Liver (tissue), 9 donors: ENCODE measurements around the gene CPLX3. TPM values are rescaled to one million over a fixed set of nuclear protein-coding genes. Genes with fewer than 3 reads are reported as not detected.

ENCODE experiments used
- DNase-seq: peaks from one replicate; pipeline ENCODE4 v3.0.0-alpha.2; 2017; ENCODE audit warnings: low spot score
- H3K27ac ChIP-seq, 2 donors: one replicate each; pipeline ENCODE4 v1.7.0; 2013; ENCODE audit warnings: inconsistent platforms in 2 of 2, low read length in 2 of 2, control low read depth in 1 of 2, low read depth in 1 of 2, mild to moderate bottlenecking in 1 of 2
- H3K27me3 ChIP-seq, 4 donors: one replicate each; pipeline versions ENCODE4 v1.6.1 to v1.7.0; 2013; ENCODE audit warnings: low read length in 3 of 4, inconsistent platforms in 1 of 4, mild to moderate bottlenecking in 1 of 4, moderate library complexity in 1 of 4; ENCODE audit not compliant: control insufficient read depth in 4 of 4, insufficient read depth in 4 of 4
- H3K36me3 ChIP-seq, 4 donors: one replicate each; pipeline versions ENCODE4 v1.6.1 to v1.7.0; 2013; ENCODE audit warnings: low read length in 3 of 4, mild to moderate bottlenecking in 3 of 4, low read depth in 1 of 4, moderate library complexity in 1 of 4; ENCODE audit not compliant: control insufficient read depth in 4 of 4, insufficient read depth in 3 of 4
- H3K4me1 ChIP-seq, 4 donors: one replicate each; pipeline versions ENCODE4 v1.6.1 to v1.7.0; 2013; ENCODE audit warnings: low read length in 3 of 4, mild to moderate bottlenecking in 3 of 4, moderate library complexity in 1 of 4; ENCODE audit not compliant: control insufficient read depth in 4 of 4, insufficient read depth in 4 of 4
- H3K4me3 ChIP-seq, 3 donors: one replicate each; pipeline versions ENCODE4 v1.6.1 to v1.7.0; 2013; ENCODE audit warnings: low read length in 3 of 3, control low read depth in 1 of 3, low read depth in 1 of 3, mild to moderate bottlenecking in 1 of 3
- H3K9ac ChIP-seq, 2 donors: one replicate each; pipeline ENCODE4 v1.7.0; 2013; ENCODE audit warnings: low read length in 2 of 2, mild to moderate bottlenecking in 2 of 2, moderate library complexity in 2 of 2, control low read depth in 1 of 2, low read depth in 1 of 2
- H3K9me3 ChIP-seq, 4 donors: one replicate each; pipeline versions ENCODE4 v1.6.1 to v1.7.0; 2013; ENCODE audit warnings: low read length in 3 of 4; ENCODE audit not compliant: control insufficient read depth in 4 of 4
- ATF3 ChIP-seq: IDR thresholded peaks from 2 replicates; pipeline ENCODE4 v1.6.1; 2016; ENCODE audit warnings: antibody characterized with exemption
- EGR1 ChIP-seq, 2 donors: IDR thresholded peaks; 2 replicates each; pipeline ENCODE4 v1.6.1; 2016 to 2018; ENCODE audit warnings: antibody characterized with exemption in 2 of 2, low read depth in 2 of 2
- FOXA1 ChIP-seq: IDR thresholded peaks from 2 replicates; pipeline ENCODE4 v1.6.1; 2016; ENCODE audit warnings: antibody characterized with exemption
- FOXA2 ChIP-seq: IDR thresholded peaks from 2 replicates; pipeline ENCODE4 v1.6.1; 2016; ENCODE audit warnings: antibody characterized with exemption
- GABPA ChIP-seq, 2 donors: IDR thresholded peaks in 1 of 2; conservative IDR thresholded peaks in 1 of 2; 2 replicates each; pipeline ENCODE4 v1.6.1; 2016; ENCODE audit warnings: antibody characterized with exemption in 2 of 2, mild to moderate bottlenecking in 1 of 2, moderate library complexity in 1 of 2
- HNF4A ChIP-seq, 2 donors: conservative IDR thresholded peaks; 2 replicates each; pipeline ENCODE4 v1.6.1; 2016; ENCODE audit warnings: antibody characterized with exemption in 2 of 2, mild to moderate bottlenecking in 2 of 2
- NR2F2 ChIP-seq: IDR thresholded peaks from 2 replicates; pipeline ENCODE4 v1.6.1; 2016; ENCODE audit warnings: antibody characterized with exemption
- RAD21 ChIP-seq, 2 donors: IDR thresholded peaks; 2 replicates each; pipeline ENCODE4 v1.6.1; 2016; ENCODE audit warnings: antibody characterized with exemption in 2 of 2, mild to moderate bottlenecking in 2 of 2
- TAF1 ChIP-seq: conservative IDR thresholded peaks from 2 replicates; pipeline ENCODE4 v1.6.1; 2016; ENCODE audit warnings: antibody characterized with exemption, mild to moderate bottlenecking
- YY1 ChIP-seq: IDR thresholded peaks from 2 replicates; pipeline ENCODE4 v1.6.1; 2016; ENCODE audit warnings: antibody characterized with exemption, mild to moderate bottlenecking
- ZBTB33 ChIP-seq: IDR thresholded peaks from 2 replicates; pipeline ENCODE4 v1.6.1; 2016; ENCODE audit warnings: antibody characterized with exemption
- WGBS: extraction: QIAGEN DNeasy Blood & Tissue Kit; methylation state at CpG from one replicate; pipeline ENCODE4 v1.1.7; 2013; 5-methylcytosine and 5-hydroxymethylcytosine counted together
- polyA plus RNA-seq, 2 donors: library from polyadenylated mRNA; stranded (reverse) in 1 of 2; unstranded in 1 of 2; fragments of 200-250 nt in 1 of 2; fragments of >200 nt in 1 of 2; fragmentation: Nextera tagmentation in 1 of 2; extraction: Ambion mirVana in 1 of 2; gene quantifications; one replicate each; pipeline versions ENCODE4 v1.2.1 to v1.2.3, GENCODE V29; 2013 to 2015
- total RNA-seq, 2 donors: library from RNA; depleted of rRNA; stranded (reverse); fragments of >200 nt; gene quantifications; one replicate each; pipeline ENCODE4 v1.2.3, GENCODE V29; 2014
- donor health status: healthy.
- donor health status: healthy.
- donor health status: healthy.
- donor health status: healthy.
- donor health status: healthy.

Gene CPLX3
- total and polyA plus RNA-seq, 4 donors, result not detected

GRCh38 chr15:74837482-74838136, 11.2 kb downstream of the CPLX3 start:
- WGBS, result 91% methylated on average over 15 of the region's 15 CpGs
- Histone ChIP-seq H3K36me3 (peaks cover 2 to 15% (median 8%) of the 10 kb centered on the region in 4 donors), H3K9me3 (no peaks in the 10 kb centered on the region), H3K9ac (no peak overlapping the region), H3K27ac (no peak overlapping the region), H3K27me3 (no peaks in the 10 kb centered on the region), H3K4me3 (no peak overlapping the region), H3K4me1 (peaks cover 0 to 9% (median 3%) of the 10 kb centered on the region in 4 donors)
- no peak for DNase-seq
- no peak for TF ChIP-seq NR2F2
- TF ChIP-seq TAF1, result no peak
- TF ChIP-seq ZBTB33, result no peak
- TF ChIP-seq GABPA (IDR thresholded peaks at IDR 0.05 in 1 of 2, conservative IDR thresholded peaks at IDR 0.05 in 1 of 2), result no peak
- no peak for TF ChIP-seq EGR1 (IDR thresholded peaks at IDR 0.05; ENCODE audit: low read depth in 2 of 2)
- no peak for TF ChIP-seq FOXA2
- no peak for TF ChIP-seq ATF3
- no peak for TF ChIP-seq HNF4A (conservative IDR thresholded peaks at IDR 0.05)
- no peak for TF ChIP-seq FOXA1
- no peak for TF ChIP-seq RAD21 (IDR thresholded peaks at IDR 0.05)

- peaks cover 2 to 15% (median 8%) of the 10 kb centered on the region in 4 donors for H3K36me3 ChIP-seq
- WGBS, result 97% methylated on average over 10 of the region's 10 CpGs
- H3K27ac ChIP-seq, result no peak overlapping the region
- TF ChIP-seq YY1, result no peak
- peaks cover 0 to 11% (median 3%) of the 10 kb centered on the region in 4 donors for H3K4me1 ChIP-seq
- no peak for DNase-seq
- no peak overlapping the region for H3K9ac ChIP-seq
- H3K4me3 ChIP-seq, result no peak overlapping the region
- H3K9me3 ChIP-seq, result no peaks in the 10 kb centered on the region
- H3K27me3 ChIP-seq, result no peaks in the 10 kb centered on the region
These were observed 11.7 kb downstream of the CPLX3 start for GRCh38 chr15:74838137-74838516.

- H3K27ac ChIP-seq, result no peak overlapping the region
- H3K9ac ChIP-seq, result no peak overlapping the region
- no peaks in the 10 kb centered on the region for H3K9me3 ChIP-seq
- no peak for TF ChIP-seq NR2F2
- DNase-seq, result no peak
- peaks cover 2 to 15% (median 8%) of the 10 kb centered on the region in 4 donors for H3K36me3 ChIP-seq
- WGBS, result 92% methylated on average over 11 of the region's 11 CpGs
- H3K4me1 ChIP-seq, result peaks cover 0 to 16% (median 8%) of the 10 kb centered on the region in 4 donors
- no peak overlapping the region for H3K4me3 ChIP-seq
- no peaks in the 10 kb centered on the region for H3K27me3 ChIP-seq
These were observed 12.5 kb downstream of the CPLX3 start for GRCh38 chr15:74838746-74839525.
